GM18526 (cell line): ENCODE data around the gene SCYL1.

Experiments used
- POLR2A ChIP-seq: IDR thresholded peaks from 3 replicates; pipeline ENCODE4 v1.6.1; 2011; ENCODE audit not compliant: insufficient read length; ENCODE audit errors: extremely low read depth

The SCYL1 gene

GRCh38 chr11:65489706-65490320 is 35.1 kb upstream of the SCYL1 start:
- no peak for TF ChIP-seq POLR2A

- no peak for TF ChIP-seq POLR2A
Measured at GRCh38 chr11:65491163-65491465, 33.8 kb upstream of the SCYL1 start.

- peak; percentile 20 for TF ChIP-seq POLR2A
Measured at GRCh38 chr11:65491614-65492386, 33.1 kb upstream of the SCYL1 start.

DNA sequence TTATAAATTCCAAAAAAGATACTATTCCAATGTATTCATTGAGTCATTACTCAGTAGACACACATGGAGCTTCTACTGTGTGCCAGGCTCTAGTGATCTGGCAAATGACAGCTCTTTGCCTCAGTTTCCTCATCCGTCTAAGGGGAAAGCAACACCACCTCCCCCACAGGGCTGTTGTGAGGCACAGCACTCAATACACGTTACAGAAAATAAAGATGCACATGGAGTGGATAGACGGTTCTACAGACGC is 32.6 kb upstream of the SCYL1 start:
- no peak for TF ChIP-seq POLR2A

DNA sequence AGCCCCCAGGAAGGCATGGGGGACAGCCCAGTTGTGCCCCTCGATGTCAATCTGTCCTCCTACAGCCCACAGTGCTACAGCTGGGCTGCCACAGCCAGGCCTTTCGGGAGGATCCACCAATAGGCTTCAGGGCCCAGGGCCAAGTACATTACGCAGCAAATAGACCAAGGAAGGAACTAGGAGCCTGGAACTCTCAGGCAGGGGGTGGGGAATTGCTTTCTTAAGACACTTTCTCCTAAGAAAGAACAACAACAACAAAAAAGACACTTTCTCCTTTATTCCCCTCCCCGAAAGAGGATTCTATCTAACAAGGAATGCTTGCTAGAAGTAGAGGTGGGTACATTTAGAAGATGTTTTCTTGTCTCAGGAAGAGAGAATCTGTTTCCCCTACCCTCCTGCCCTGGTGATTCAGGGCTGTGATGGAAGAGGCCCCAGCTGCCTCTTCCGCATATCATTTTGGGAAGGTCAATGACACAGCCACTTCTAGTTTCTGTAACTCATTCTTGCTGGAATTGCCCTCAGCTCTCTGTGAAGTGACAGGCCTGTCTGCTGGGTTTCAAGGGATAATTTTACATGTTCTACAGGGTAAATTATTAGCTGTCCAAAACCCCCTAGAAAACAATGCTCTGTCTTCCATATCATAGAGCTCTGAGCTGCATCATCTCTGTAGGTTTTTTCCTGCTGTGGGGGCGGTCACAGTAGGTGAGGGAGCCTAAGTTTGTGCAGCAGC is 32.1 kb upstream of the SCYL1 start:
- peak; percentile 41 for TF ChIP-seq POLR2A

GRCh38 chr11:65493367-65494176 is 31.3 kb upstream of the SCYL1 start:
- TF ChIP-seq POLR2A, result no peak

DNA sequence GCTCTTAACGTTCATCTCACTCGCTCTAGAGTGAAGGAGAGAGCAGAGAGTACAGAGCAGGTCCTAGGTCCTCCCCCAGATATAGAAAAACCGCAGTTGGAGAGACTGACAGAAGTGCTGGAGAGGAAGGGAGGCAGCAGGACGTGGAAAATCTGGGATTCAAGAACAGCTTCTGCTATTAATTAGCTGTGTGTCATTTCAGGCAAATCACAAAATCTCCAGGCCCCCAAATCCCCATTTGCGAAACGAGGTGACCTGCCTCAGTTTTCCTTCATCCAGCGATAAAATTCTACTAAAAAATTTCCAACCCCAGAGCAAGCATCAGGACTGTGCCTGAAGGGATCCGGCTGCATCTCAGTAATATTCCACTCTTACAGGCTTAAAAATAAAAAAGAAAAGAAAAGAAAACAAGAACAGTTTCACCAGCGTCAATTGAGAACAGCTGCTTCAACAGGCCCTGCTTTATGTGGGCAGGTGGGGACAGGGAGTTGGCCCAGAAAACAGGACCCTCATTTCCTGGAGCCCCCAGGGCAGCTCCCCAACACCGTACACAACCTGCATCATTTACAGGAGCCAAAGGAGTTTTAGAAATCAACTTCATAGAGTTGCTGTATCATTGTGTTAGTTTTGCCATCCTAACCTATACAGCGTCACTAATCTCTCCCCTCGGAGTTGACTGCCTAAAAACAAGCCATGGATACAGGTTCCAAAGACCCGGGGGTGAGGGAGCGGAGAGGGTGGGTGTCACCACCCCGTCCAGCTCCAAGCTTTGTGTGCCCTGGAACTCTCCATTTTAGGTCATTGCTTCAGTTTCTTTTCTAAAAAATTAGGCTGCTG is 28.4 kb upstream of the SCYL1 start:
- TF ChIP-seq POLR2A, result no peak

DNA sequence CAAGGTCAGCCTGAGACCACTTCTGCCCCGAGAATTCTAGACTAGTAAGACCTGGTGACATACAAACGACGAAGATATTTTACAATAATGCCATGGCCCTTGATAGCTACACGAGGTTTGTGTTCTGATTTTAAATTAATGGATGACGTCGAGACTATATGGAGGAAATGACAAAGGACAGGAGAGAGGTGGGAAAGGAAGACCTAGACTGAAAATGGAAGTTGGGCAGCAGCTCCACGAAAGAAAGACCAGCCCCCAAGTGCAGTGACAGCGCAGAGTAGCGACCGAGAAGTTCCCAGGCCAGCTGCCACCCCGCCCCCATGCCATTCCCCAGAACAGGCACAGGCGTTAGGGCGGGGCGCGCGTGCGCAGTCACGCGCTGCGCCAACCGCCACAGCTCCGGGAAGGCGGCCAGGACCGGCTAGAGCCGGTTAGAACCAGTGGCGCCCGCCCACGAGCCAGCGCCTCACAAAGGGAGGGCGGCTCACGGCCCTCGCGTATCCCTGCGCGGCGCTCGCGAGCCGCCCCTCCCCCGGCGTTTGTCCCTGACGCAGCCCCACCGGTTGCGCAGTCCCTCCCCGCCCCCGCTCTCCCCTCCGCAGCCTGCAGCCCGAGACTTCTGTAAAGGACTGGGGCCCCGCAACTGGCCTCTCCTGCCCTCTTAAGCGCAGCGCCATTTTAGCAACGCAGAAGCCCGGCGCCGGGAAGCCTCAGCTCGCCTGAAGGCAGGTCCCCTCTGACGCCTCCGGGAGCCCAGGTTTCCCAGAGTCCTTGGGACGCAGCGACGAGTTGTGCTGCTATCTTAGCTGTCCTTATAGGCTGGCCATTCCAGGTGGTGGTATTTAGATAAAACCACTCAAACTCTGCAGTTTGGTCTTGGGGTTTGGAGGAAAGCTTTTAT is 27.5 kb upstream of the SCYL1 start:
- no peak for TF ChIP-seq POLR2A

- no peak for TF ChIP-seq POLR2A
Measured at GRCh38 chr11:65498042-65498726, 26.7 kb upstream of the SCYL1 start.

GRCh38 chr11:65498727-65498976 is 26.2 kb upstream of the SCYL1 start:
- TF ChIP-seq POLR2A, result no peak

DNA sequence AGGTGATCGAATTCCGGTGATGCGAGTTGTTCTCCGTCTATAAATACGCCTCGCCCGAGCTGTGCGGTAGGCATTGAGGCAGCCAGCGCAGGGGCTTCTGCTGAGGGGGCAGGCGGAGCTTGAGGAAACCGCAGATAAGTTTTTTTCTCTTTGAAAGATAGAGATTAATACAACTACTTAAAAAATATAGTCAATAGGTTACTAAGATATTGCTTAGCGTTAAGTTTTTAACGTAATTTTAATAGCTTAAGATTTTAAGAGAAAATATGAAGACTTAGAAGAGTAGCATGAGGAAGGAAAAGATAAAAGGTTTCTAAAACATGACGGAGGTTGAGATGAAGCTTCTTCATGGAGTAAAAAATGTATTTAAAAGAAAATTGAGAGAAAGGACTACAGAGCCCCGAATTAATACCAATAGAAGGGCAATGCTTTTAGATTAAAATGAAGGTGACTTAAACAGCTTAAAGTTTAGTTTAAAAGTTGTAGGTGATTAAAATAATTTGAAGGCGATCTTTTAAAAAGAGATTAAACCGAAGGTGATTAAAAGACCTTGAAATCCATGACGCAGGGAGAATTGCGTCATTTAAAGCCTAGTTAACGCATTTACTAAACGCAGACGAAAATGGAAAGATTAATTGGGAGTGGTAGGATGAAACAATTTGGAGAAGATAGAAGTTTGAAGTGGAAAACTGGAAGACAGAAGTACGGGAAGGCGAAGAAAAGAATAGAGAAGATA is 25.7 kb upstream of the SCYL1 start, which contains the start of gene MALAT1:
TSS of gene MALAT1 (plus strand) at position 69 of the 736 bp plus-strand sequence.
- TF ChIP-seq POLR2A, result no peak

DNA sequence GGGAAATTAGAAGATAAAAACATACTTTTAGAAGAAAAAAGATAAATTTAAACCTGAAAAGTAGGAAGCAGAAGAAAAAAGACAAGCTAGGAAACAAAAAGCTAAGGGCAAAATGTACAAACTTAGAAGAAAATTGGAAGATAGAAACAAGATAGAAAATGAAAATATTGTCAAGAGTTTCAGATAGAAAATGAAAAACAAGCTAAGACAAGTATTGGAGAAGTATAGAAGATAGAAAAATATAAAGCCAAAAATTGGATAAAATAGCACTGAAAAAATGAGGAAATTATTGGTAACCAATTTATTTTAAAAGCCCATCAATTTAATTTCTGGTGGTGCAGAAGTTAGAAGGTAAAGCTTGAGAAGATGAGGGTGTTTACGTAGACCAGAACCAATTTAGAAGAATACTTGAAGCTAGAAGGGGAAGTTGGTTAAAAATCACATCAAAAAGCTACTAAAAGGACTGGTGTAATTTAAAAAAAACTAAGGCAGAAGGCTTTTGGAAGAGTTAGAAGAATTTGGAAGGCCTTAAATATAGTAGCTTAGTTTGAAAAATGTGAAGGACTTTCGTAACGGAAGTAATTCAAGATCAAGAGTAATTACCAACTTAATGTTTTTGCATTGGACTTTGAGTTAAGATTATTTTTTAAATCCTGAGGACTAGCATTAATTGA is 25.0 kb upstream of the SCYL1 start:
- TF ChIP-seq POLR2A, result no peak
